GM10248 (cell line): ENCODE results near the gene FBXO48.
"Not testable (repeated sequence)": the region's sequence is repeated elsewhere in the genome, so short reads cannot be mapped to it uniquely, and the experiment has no call there.

Experiments
- CTCF ChIA-PET: fragments of 300-600 bp; sonication (Branson Sonifier 250); formaldehyde crosslinking; extraction: SDS; loops from one replicate; lab custom pipeline; 2021; ENCODE audit warnings: antibody characterized with exemption; lab: Yijun Ruan, JAX
- POLR2A ChIA-PET: fragments of 350-650 bp; sonication (Branson Sonifier 250); formaldehyde crosslinking; extraction: SDS; loops from one replicate; lab custom pipeline; 2020; ENCODE audit warnings: antibody characterized with exemption; lab: Yijun Ruan, JAX
- DNase-seq: peaks from one replicate; pipeline ENCODE4 v3.0.0; 2012; ENCODE audit errors: extremely low spot score
- TF ChIP-seq, protein P1 (sequence below): IDR thresholded peaks from 2 replicates; pipeline ENCODE4 v1.5.1; 2012; ENCODE audit warnings: mild to moderate bottlenecking, low read depth; ENCODE audit errors: extremely low read depth, missing control alignments, control extremely low read depth

Gene FBXO48

GRCh38 chr2:68489282-68489681 lies 22.2 kb upstream of the FBXO48 start:
- CTCF ChIA-PET: interaction anchor here (1.4 to 2.6 kb wide), 6 partner anchors 12 to 419 kb away, joined by 3 to 15 read pairs (median 9); no protein-coding TSS in a partner anchor
- DNase-seq: no peak
- POLR2A ChIA-PET: no interaction called here
- TF ChIP-seq, protein P1, sequence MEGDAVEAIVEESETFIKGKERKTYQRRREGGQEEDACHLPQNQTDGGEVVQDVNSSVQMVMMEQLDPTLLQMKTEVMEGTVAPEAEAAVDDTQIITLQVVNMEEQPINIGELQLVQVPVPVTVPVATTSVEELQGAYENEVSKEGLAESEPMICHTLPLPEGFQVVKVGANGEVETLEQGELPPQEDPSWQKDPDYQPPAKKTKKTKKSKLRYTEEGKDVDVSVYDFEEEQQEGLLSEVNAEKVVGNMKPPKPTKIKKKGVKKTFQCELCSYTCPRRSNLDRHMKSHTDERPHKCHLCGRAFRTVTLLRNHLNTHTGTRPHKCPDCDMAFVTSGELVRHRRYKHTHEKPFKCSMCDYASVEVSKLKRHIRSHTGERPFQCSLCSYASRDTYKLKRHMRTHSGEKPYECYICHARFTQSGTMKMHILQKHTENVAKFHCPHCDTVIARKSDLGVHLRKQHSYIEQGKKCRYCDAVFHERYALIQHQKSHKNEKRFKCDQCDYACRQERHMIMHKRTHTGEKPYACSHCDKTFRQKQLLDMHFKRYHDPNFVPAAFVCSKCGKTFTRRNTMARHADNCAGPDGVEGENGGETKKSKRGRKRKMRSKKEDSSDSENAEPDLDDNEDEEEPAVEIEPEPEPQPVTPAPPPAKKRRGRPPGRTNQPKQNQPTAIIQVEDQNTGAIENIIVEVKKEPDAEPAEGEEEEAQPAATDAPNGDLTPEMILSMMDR: no peak

DNA sequence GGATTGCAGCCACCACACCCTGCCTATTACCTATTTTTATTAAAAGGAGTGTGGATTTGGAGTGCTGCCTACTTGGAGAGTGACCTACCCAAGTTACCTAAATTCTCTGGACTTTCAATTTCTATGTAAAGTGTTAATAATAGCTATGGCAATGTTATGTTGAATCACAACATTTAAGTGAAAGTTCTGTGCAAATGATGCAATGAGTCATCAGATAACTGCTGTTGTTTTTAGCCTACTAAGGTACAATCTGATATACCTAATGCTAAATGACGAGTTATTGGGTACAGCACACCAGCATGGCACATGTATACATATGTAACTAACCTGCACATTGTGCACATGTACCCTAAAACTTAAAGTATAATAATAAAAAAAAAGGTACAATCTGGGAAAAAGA lies 21.5 kb upstream of the FBXO48 start:
- peak; percentile 26 for DNase-seq
- CTCF ChIA-PET: interaction anchor here (0.7 to 2.6 kb wide), 20 partner anchors 8 to 448 kb away, joined by 3 to 20 read pairs (median 5); no protein-coding TSS in a partner anchor
- POLR2A ChIA-PET: not testable (repeated sequence)

DNA sequence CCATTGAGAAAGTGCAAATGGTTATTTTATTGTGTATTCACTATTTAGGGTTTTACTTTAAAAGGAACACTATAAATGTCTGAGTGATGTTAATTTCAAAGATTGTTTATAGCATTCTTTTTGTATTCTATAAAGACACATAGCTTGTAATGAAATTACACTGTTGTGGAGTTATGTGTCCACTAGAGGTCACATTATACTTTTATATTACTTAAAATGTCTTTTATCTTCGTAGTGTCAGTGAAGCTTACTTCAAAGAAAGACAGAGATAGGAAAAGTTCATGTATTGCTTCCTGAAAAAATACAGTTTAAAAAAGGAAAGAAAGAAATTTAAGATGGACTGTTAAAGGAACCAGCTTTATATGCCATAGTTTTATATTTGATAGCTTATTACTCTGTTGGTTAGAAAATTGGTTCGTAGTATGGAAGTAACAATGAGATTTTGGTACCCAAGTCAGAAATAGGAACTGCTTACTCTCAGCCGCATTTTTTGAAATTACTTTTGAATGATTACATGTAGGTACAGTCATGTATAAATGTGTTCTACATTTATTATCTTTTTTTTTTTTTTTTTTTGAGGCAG lies 20.8 kb upstream of the FBXO48 start:
- POLR2A ChIA-PET: interaction anchor here (0.7 kb wide), 1 partner anchor 21 kb away, joined by 4 read pairs; no protein-coding TSS in a partner anchor
- TF ChIP-seq, protein P1: peak; percentile 33
- CTCF ChIA-PET: interaction anchor here (0.5 to 2.6 kb wide), 38 partner anchors 9 to 455 kb away, joined by 3 to 20 read pairs (median 4); no protein-coding TSS in a partner anchor
- peak; percentile 38 for DNase-seq

DNA sequence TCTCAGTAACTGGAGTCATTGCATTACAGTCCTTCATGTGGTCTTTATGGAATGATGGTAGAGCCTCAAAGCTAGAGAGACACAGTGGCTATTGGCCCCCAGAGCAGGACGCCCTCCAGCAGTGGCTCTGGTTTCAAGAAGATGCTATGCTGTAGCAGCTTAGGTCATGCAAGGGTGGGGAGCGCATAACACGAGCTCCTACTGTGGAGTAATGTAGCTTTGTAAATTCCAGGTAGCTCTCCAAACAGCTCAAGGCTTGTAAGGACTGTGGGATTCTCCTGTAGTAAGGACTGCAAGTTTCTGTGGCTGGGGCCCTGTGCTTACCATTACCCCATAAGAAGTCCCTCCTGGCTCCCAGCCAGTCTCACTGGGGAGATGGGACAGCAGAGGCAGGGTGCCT lies 15.9 kb upstream of the FBXO48 start:
- POLR2A ChIA-PET: no interaction called here
- TF ChIP-seq, protein P1: no peak
- no peak for DNase-seq
- CTCF ChIA-PET: interaction anchor here (1.3 to 1.9 kb wide), 5 partner anchors 13 to 460 kb away, joined by 3 to 7 read pairs (median 3); no protein-coding TSS in a partner anchor

DNA sequence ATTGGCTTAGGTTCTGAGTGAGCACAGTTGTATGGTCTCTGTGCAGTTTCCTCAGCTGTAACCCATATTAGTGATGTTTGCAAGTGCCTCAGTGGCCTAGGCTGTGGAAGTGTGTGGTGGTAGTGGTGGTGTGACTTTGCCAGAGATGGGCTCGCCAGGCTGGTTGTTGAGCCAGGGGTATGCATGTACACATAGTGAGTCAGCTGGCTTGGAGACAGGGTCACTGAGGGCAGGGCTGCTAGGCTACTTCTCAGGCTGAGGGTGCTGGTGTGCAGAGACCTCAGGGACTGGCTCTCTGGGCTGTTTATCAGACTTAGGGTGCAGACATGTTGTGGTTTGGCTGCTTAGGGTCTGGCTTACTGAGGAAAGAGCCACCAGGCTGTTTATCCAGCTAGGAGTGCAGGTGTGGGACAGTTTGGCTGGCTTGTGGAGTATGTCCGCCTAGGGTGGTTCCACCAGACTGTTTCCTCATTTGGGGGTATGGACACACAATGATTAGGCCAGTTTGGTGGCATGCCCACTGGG lies 15.3 kb upstream of the FBXO48 start:
- no peak for DNase-seq
- ChIA-PET POLR2A (no interaction called here), CTCF (interaction anchor here (1.3 to 1.9 kb wide), 5 partner anchors 13 to 461 kb away, joined by 3 to 7 read pairs (median 3); no protein-coding TSS in a partner anchor)
- TF ChIP-seq, protein P1: no peak

- no peak for DNase-seq
- TF ChIP-seq, protein P1: no peak
- ChIA-PET CTCF (interaction anchor here (1.3 to 2.9 kb wide), 4 partner anchors 9 to 447 kb away, joined by 3 to 11 read pairs (median 3); no protein-coding TSS in a partner anchor), POLR2A (no interaction called here)
Measured at GRCh38 chr2:68478688-68479087, 11.6 kb upstream of the FBXO48 start.

GRCh38 chr2:68476454-68476853 lies 9.4 kb upstream of the FBXO48 start:
- DNase-seq: no peak
- CTCF ChIA-PET: interaction anchor here (2.8 kb wide), 1 partner anchor 13 kb away, joined by 11 read pairs; no protein-coding TSS in a partner anchor
- TF ChIP-seq, protein P1: no peak
- POLR2A ChIA-PET: no interaction called here
